Astrocyte of the spinal cord (primary cell): ENCODE measurements around the gene ERF.

Source experiments
- DNase-seq: peaks from one replicate; pipeline ENCODE4 v3.0.0; 2011; ENCODE audit warnings: low read depth, low spot score
- H3K4me3 ChIP-seq: 2 replicates; pipeline ENCODE4 v1.5.1; 2011; ENCODE audit warnings: low read depth, mild to moderate bottlenecking, low read length, moderate library complexity
- in situ Hi-C: cut with HindIII; loops from 2 replicates; pipeline ENCODE4 v1.10.0; 2017; ENCODE audit warnings: low sequenced_read_pairs
- TF ChIP-seq, protein P1 (sequence below): IDR thresholded peaks from 2 replicates; pipeline ENCODE4 v1.5.1; 2012; ENCODE audit warnings: low read depth, mild to moderate bottlenecking, low read length, inconsistent platforms

The ERF gene

DNA sequence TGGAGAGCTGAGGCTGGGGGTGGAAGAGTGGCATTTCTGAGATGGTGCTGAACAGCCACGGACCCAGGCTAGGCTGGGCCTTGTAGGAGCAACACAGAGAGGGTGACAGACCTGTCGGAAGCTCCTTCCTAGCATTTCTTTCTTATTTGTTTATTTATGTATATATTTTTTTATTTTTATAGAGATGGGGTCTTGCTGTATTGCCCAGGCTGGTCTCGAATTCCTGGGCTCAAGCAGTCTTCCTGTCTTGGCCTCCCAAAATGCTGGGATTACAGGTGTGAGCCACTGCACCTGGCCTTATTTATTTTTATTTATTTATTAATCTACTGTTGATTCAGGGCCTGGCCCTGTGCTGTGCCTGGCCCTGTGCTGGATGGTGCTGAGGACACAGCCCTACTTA is 20.6 kb upstream of the ERF start:
- no peak for DNase-seq
- H3K4me3 ChIP-seq = no peak overlapping the region
- in situ Hi-C loops = no loop called here
- TF ChIP-seq, protein P1, sequence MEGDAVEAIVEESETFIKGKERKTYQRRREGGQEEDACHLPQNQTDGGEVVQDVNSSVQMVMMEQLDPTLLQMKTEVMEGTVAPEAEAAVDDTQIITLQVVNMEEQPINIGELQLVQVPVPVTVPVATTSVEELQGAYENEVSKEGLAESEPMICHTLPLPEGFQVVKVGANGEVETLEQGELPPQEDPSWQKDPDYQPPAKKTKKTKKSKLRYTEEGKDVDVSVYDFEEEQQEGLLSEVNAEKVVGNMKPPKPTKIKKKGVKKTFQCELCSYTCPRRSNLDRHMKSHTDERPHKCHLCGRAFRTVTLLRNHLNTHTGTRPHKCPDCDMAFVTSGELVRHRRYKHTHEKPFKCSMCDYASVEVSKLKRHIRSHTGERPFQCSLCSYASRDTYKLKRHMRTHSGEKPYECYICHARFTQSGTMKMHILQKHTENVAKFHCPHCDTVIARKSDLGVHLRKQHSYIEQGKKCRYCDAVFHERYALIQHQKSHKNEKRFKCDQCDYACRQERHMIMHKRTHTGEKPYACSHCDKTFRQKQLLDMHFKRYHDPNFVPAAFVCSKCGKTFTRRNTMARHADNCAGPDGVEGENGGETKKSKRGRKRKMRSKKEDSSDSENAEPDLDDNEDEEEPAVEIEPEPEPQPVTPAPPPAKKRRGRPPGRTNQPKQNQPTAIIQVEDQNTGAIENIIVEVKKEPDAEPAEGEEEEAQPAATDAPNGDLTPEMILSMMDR = no peak

DNA sequence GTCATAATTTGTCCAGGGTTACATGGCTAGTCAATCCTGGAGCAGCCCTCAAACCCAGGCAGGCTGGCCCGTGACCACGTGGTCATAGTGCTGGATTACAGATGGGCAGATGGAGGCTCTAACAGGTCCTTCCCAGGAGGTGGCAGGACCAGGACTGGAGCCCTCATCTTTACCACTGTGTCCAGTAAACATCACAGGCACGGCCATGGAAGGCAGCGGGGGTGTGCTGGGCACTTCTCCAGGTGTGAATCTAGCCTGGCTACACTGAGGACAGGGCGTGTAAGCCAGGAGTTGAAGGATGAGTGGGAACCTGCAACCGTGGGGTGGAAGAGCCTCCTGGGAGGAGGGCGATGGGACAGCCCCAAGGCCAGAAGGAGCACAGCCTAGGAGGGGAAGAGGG is 20.2 kb upstream of the ERF start:
- in situ Hi-C loops = no loop called here
- DNase-seq = no peak
- H3K4me3 ChIP-seq = no peak overlapping the region
- TF ChIP-seq, protein P1 = no peak

DNA sequence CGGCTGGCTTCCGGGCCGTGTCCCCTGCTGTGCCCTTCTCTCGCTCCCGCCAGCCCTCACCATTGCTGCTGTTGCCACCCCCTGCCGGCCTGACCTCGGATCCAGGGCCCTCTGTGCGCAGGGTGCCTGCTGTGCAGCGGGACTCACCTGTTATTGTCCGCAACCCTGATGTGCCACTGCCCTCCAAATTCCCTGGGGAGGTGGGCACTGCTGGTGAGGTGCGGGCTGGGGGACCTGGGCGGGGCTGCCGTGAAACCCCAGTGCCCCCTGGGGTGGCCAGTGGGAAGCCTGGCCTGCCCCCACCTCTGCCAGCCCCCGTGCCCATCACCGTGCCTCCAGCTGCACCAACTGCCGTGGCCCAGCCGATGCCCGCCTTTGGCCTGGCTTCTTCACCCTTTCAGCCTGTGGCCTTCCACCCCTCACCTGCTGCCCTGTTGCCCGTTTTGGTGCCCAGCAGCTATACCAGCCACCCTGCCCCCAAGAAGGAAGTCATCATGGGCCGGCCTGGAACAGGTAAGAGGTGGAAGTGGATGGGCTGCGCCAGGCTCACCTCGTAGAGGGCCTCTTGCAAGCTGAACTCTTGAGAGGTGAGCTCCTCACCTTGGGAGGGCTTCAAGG is 19.2 kb upstream of the ERF start:
- no peak overlapping the region for H3K4me3 ChIP-seq
- in situ Hi-C loops = no loop called here
- no peak for DNase-seq
- TF ChIP-seq, protein P1 = no peak

DNA sequence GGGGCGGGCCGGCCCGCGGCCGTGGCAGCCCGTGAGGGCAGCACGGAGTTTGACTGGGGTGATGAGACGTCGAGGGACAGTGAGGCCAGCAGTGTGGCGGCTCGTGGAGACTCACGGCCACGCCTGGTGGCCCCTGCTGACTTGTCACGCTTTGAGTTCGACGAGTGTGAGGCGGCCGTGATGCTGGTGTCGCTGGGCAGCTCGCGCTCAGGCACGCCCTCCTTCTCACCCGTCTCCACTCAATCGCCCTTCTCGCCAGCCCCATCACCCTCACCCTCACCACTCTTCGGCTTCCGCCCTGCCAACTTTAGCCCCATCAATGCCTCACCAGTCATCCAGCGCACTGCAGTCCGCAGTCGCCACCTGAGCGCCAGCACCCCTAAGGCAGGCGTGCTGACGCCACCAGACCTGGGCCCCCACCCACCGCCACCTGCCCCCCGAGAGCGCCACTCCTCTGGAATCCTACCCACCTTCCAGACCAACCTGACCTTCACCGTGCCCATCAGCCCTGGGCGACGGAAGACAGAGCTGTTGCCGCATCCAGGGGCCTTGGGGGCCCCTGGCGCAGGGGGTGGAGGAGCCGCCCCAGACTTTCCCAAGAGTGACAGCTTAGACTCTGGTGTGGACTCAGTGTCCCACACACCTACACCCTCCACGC is 18.6 kb upstream of the ERF start:
- no peak overlapping the region for H3K4me3 ChIP-seq
- no peak for DNase-seq
- in situ Hi-C loops = no loop called here

GRCh38 chr19:42272989-42273406 is 18.1 kb upstream of the ERF start:
- DNase-seq = no peak
- in situ Hi-C loops = no loop called here
- TF ChIP-seq, protein P1 = no peak
- H3K4me3 ChIP-seq = no peak overlapping the region

More for the DNA sequence above, 18.6 kb upstream of the ERF start:
- TF ChIP-seq, protein P1 = no peak

DNA sequence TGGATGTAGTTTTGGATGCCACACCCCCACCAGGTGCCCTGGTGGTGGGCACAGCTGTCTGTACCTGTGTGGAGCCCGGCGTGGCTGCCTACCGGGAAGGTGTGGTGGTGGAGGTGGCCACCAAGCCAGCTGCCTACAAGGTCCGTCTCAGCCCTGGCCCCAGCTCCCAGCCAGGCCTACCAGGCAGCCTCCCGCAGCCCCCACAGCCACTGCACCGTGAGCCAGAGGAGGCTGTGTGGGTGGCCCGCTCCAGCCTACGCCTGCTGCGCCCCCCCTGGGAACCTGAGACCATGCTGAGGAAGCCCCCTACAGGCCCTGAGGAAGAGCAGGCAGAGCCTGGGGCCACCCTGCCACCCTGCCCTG is 17.6 kb upstream of the ERF start:
- TF ChIP-seq, protein P1 = no peak
- no peak overlapping the region for H3K4me3 ChIP-seq
- in situ Hi-C loops = no loop called here
- DNase-seq = no peak
